Measurements from ENCODE around the gene GPR142.

GRCh38 chr17:74326506-74326905 lies 40.8 kb upstream of the GPR142 start:
- TF ChIP-seq CTCF (IDR thresholded peaks at IDR 0.05) (no peak), POLR2A (IDR thresholded peaks at IDR 0.05) (no peak)

Measured in heart left ventricle (tissue), 13 donors.